ENCODE results near the gene H6PD. TPM values are rescaled to one million over a fixed set of nuclear protein-coding genes. Genes with fewer than 3 reads are reported as not detected.

The H6PD gene
- total and polyA plus RNA-seq, 2 donors (not counting 3 experiments of a cell fraction or from before 2014, with no cell fraction given): 24.5 to 29.0 TPM

DNA sequence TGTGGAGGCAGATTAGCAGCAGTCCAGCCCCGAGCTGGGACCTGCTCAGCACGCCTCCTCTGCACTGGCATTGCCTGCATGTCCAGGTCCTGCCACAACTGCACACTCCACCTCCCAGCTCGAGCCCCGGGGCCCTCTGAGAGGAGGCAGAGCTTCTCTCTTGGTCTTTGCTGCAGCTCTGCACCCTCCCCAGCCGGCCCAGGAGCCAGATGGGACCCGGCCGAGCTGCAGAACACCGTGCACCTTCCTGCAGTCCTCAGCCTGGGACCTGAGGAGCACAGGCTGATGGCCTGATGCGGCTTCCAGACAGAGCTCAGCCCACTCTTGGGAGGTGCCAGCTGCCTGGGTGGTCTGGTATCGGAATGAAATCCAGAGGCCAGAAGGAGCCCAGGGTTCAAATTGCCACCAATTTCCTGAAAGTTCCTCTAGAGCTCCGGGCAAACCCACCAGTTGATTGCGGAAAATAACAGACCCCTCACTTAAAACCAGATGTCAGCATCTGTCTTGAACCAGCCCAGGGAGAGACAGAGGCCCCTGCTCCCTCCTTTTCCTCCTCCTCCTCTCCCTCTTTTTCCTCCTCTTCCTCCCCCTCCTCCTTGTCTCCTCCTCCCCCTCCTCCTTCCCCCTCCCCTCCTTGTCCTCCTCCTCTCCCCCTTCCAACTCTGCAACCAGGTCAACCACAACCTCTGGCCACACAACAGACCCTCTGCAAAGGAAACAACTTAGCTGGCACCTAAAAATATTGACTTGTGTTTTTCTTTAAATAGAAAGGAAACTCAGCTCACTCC lies 47.5 kb downstream of the H6PD start:
- H3K9ac ChIP-seq (replicated peaks; ENCODE audit: extremely low read depth, insufficient read depth, low read length): no peak overlapping the region
- POLR2A ChIA-PET: no interaction called here
- H4K20me1 ChIP-seq (replicated peaks; ENCODE audit: control insufficient read depth, extremely low read depth, insufficient read depth, low read length): no peaks in the 10 kb centered on the region
- no peaks in the 10 kb centered on the region for H3K9me3 ChIP-seq (replicated peaks; ENCODE audit: control insufficient read depth, insufficient read depth, low read length)
- H3K4me3 ChIP-seq (replicated peaks in 1 of 3; ENCODE audit: insufficient read depth in 1 of 3, low read depth in 1 of 3, low read length in 3 of 3): no peak overlapping the region
- H3K36me3 ChIP-seq (ENCODE audit: control insufficient read depth in 2 of 2, extremely low read depth in 1 of 2, insufficient read depth in 2 of 2, low read length in 2 of 2): no peaks in the 10 kb centered on the region
- H3K9me1 ChIP-seq (replicated peaks; ENCODE audit: control insufficient read depth, extremely low read depth, insufficient read depth, low read length): no peaks in the 10 kb centered on the region
- dilution Hi-C loops (cut with MboI; ENCODE audit: extremely low pct_ligation_motif_present, low sequenced_read_pairs) (no loop called here), intact Hi-C loops (cut with micrococcal nuclease) (no loop called here)
- TF ChIP-seq JUN (IDR thresholded peaks at IDR 0.05; ENCODE audit: borderline replicate concordance, insufficient read depth, insufficient read length, low read depth) (no peak), POLR2A (IDR thresholded peaks at IDR 0.05; ENCODE audit: low read depth, low read length) (no peak), POLR2AphosphoS5 (IDR thresholded peaks at IDR 0.05; ENCODE audit: insufficient read depth, low read depth, low read length) (no peak), MYC (IDR thresholded peaks at IDR 0.05; ENCODE audit: low read depth, low read length) (no peak)
- TF ChIP-seq, protein P1, sequence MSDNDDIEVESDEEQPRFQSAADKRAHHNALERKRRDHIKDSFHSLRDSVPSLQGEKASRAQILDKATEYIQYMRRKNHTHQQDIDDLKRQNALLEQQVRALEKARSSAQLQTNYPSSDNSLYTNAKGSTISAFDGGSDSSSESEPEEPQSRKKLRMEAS (IDR thresholded peaks at IDR 0.05; ENCODE audit: insufficient read depth, insufficient read length): no peak
- no TSS peak for BruUV-seq (replicated peaks)
- no peak overlapping the region for H3K27ac ChIP-seq (ENCODE audit: insufficient read depth, low read depth, low read length)
- H3K4me2 ChIP-seq (ENCODE audit: insufficient read depth, low read length): no peak overlapping the region
- no peak for DNase-seq (ENCODE audit: low read depth, low spot score)
- no peak for FAIRE-seq
- peaks cover 6% of the 10 kb centered on the region for H3K4me1 ChIP-seq (ENCODE audit: control insufficient read depth, extremely low read depth, insufficient read depth, low read length)
- no peak overlapping the region for H2AFZ ChIP-seq (ENCODE audit: low read depth, low read length)
- CTCF ChIA-PET: interaction anchor here (1.7 to 4.9 kb wide), 4 partner anchors 14 to 209 kb away, joined by 6 to 27 read pairs (median 10); no protein-coding TSS in a partner anchor
- no peaks in the 10 kb centered on the region for H3K79me2 ChIP-seq (ENCODE audit: control insufficient read depth, insufficient read depth, low read length)
- no peaks in the 10 kb centered on the region for H3K27me3 ChIP-seq (ENCODE audit: control insufficient read depth in 2 of 2, insufficient read depth in 2 of 2, low read length in 2 of 2)

DNA sequence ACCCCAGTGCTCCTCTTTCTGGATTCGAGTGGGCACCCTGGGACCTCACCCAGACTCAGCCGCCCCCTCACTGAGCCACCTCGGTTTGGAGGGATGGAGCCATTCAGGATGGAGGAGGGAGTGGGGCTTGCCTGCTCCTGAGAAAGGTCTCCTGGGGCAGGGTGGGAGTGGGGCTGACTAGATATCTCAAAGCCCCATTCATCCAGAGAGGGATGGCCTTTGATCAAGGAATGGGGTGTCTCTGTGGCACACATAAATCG lies 48.1 kb downstream of the H6PD start:
- Histone ChIP-seq H3K9me1 (replicated peaks; ENCODE audit: control insufficient read depth, extremely low read depth, insufficient read depth, low read length) (no peaks in the 10 kb centered on the region), H3K79me2 (ENCODE audit: control insufficient read depth, insufficient read depth, low read length) (no peaks in the 10 kb centered on the region), H3K9me3 (replicated peaks; ENCODE audit: control insufficient read depth, insufficient read depth, low read length) (no peaks in the 10 kb centered on the region), H3K9ac (replicated peaks; ENCODE audit: extremely low read depth, insufficient read depth, low read length) (no peak overlapping the region), H3K27ac (ENCODE audit: insufficient read depth, low read depth, low read length) (no peak overlapping the region), H4K20me1 (replicated peaks; ENCODE audit: control insufficient read depth, extremely low read depth, insufficient read depth, low read length) (no peaks in the 10 kb centered on the region), H3K4me3 (replicated peaks in 1 of 3; ENCODE audit: insufficient read depth in 1 of 3, low read depth in 1 of 3, low read length in 3 of 3) (no peak overlapping the region), H3K36me3 (ENCODE audit: control insufficient read depth in 2 of 2, extremely low read depth in 1 of 2, insufficient read depth in 2 of 2, low read length in 2 of 2) (no peaks in the 10 kb centered on the region), H3K27me3 (ENCODE audit: control insufficient read depth in 2 of 2, insufficient read depth in 2 of 2, low read length in 2 of 2) (no peaks in the 10 kb centered on the region), H3K4me1 (ENCODE audit: control insufficient read depth, extremely low read depth, insufficient read depth, low read length) (peaks cover 6% of the 10 kb centered on the region), H3K4me2 (ENCODE audit: insufficient read depth, low read length) (no peak overlapping the region), H2AFZ (ENCODE audit: low read depth, low read length) (no peak overlapping the region)
- ChIA-PET CTCF (interaction anchor here (1.7 to 4.9 kb wide), 4 partner anchors 14 to 208 kb away, joined by 6 to 27 read pairs (median 10); no protein-coding TSS in a partner anchor), POLR2A (no interaction called here)
- no TSS peak for BruUV-seq (replicated peaks)
- TF ChIP-seq FOS (IDR thresholded peaks at IDR 0.05; ENCODE audit: borderline replicate concordance, insufficient read depth, low read length): no peak
- TF ChIP-seq POLR2A (IDR thresholded peaks at IDR 0.05; ENCODE audit: low read depth, low read length): no peak
- TF ChIP-seq, protein P2, sequence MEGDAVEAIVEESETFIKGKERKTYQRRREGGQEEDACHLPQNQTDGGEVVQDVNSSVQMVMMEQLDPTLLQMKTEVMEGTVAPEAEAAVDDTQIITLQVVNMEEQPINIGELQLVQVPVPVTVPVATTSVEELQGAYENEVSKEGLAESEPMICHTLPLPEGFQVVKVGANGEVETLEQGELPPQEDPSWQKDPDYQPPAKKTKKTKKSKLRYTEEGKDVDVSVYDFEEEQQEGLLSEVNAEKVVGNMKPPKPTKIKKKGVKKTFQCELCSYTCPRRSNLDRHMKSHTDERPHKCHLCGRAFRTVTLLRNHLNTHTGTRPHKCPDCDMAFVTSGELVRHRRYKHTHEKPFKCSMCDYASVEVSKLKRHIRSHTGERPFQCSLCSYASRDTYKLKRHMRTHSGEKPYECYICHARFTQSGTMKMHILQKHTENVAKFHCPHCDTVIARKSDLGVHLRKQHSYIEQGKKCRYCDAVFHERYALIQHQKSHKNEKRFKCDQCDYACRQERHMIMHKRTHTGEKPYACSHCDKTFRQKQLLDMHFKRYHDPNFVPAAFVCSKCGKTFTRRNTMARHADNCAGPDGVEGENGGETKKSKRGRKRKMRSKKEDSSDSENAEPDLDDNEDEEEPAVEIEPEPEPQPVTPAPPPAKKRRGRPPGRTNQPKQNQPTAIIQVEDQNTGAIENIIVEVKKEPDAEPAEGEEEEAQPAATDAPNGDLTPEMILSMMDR (IDR thresholded peaks at IDR 0.05; ENCODE audit: extremely low read depth in 1 of 2, insufficient read depth in 1 of 2, low read depth in 1 of 2, low read length in 2 of 2): no peak
- TF ChIP-seq, protein P1 (IDR thresholded peaks at IDR 0.05; ENCODE audit: insufficient read depth, insufficient read length): no peak
- intact Hi-C loops (cut with micrococcal nuclease) (no loop called here), dilution Hi-C loops (cut with MboI; ENCODE audit: extremely low pct_ligation_motif_present, low sequenced_read_pairs) (no loop called here)
- DNase-seq (ENCODE audit: low read depth, low spot score): no peak
- FAIRE-seq: no peak
